MM.1S (cell line): ENCODE results near the gene NOB1.

ENCODE experiments used
- DNase-seq: peaks from one replicate; pipeline ENCODE4 v3.0.0-alpha.2; 2015
- H2AFZ ChIP-seq: fragments of 300-600 bp; sonication (generic); 2 replicates; pipeline ENCODE4 v1.6.0; 2016; ENCODE audit warnings: antibody characterized with exemption, low read length
- H3F3A ChIP-seq: fragments of 300-600 bp; sonication (generic); 2 replicates; pipeline ENCODE4 v1.6.1; 2016; ENCODE audit warnings: mild to moderate bottlenecking, antibody characterized with exemption, low read length, moderate library complexity, mixed read lengths; ENCODE audit not compliant: insufficient read depth
- H3K27ac ChIP-seq: fragments of 300-600 bp; sonication (generic); 2 replicates; pipeline ENCODE4 v1.5.1; 2016; ENCODE audit warnings: mild to moderate bottlenecking, low read length
- H3K27me3 ChIP-seq: fragments of 300-600 bp; sonication (generic); replicated peaks from 2 replicates; pipeline ENCODE4 v1.6.0; 2016; ENCODE audit warnings: low read length; ENCODE audit not compliant: insufficient read depth
- H3K36me3 ChIP-seq: fragments of 300-600 bp; sonication (generic); replicated peaks from 2 replicates; pipeline ENCODE4 v1.6.1; 2016; ENCODE audit warnings: mild to moderate bottlenecking, low read length, mixed read lengths; ENCODE audit not compliant: insufficient read depth
- H3K4me1 ChIP-seq: fragments of 300-600 bp; sonication (generic); 2 replicates; pipeline ENCODE4 v1.6.1; 2016; ENCODE audit warnings: low read length, mixed read lengths
- H3K4me2 ChIP-seq: fragments of 300-600 bp; sonication (generic); 2 replicates; pipeline ENCODE4 v1.6.0; 2016; ENCODE audit warnings: low read depth, low read length
- H3K4me3 ChIP-seq: fragments of 300-600 bp; sonication (generic); 2 replicates; pipeline ENCODE4 v1.5.1; 2016; ENCODE audit warnings: low read length, mixed read lengths
- H3K79me2 ChIP-seq: fragments of 300-600 bp; sonication (generic); 2 replicates; pipeline ENCODE4 v1.6.1; 2016; ENCODE audit warnings: mixed run types, low read length, mixed read lengths
- H3K9ac ChIP-seq: fragments of 300-600 bp; sonication (generic); 2 replicates; pipeline ENCODE4 v1.6.1; 2016; ENCODE audit warnings: low read length, mixed read lengths
- H3K9me2 ChIP-seq: fragments of 300-600 bp; sonication (generic); replicated peaks from 2 replicates; pipeline ENCODE4 v1.6.1; 2016; ENCODE audit warnings: mild to moderate bottlenecking, low read length, mixed read lengths; ENCODE audit not compliant: insufficient read depth
- H3K9me3 ChIP-seq: fragments of 300-600 bp; sonication (generic); replicated peaks from 2 replicates; pipeline ENCODE4 v1.6.1; 2016; ENCODE audit warnings: mild to moderate bottlenecking, low read length, mixed read lengths; ENCODE audit not compliant: insufficient read depth
- H4K20me1 ChIP-seq: fragments of 300-600 bp; sonication (generic); 2 replicates; pipeline ENCODE4 v1.6.1; 2016; ENCODE audit warnings: mild to moderate bottlenecking, low read length, moderate library complexity, mixed read lengths; ENCODE audit not compliant: insufficient read depth
- EZH2 ChIP-seq: fragments of 300-600 bp; sonication (generic); optimal IDR thresholded peaks from 2 replicates; pipeline ENCODE3; 2017; ENCODE audit warnings: low read depth, mild to moderate bottlenecking, antibody characterized with exemption, low read length, mixed read lengths
- EZH2phosphoT487 ChIP-seq: fragments of 300-600 bp; sonication (generic); IDR thresholded peaks from 2 replicates; pipeline ENCODE4 v1.6.1; 2018; ENCODE audit warnings: antibody characterized with exemption, low read length
- TF ChIP-seq, protein P1 (sequence below): fragments of 300-600 bp; sonication (generic); IDR thresholded peaks from 2 replicates; pipeline ENCODE4 v1.5.1; 2016; ENCODE audit warnings: antibody characterized with exemption, low read length, mixed read lengths

The NOB1 gene

GRCh38 chr16:69767459-69768229 lies 12.9 kb upstream of the NOB1 start:
- Histone ChIP-seq H3K36me3 (no peaks in the 10 kb centered on the region), H3K27me3 (no peaks in the 10 kb centered on the region), H3K9me2 (no peaks in the 10 kb centered on the region), H3K27ac (no peak overlapping the region), H3K9ac (no peak overlapping the region), H3K79me2 (peaks cover 99% of the 10 kb centered on the region), H3K4me2 (no peak overlapping the region), H3K4me1 (peaks cover 7% of the 10 kb centered on the region; the same call in 1 of the 2 replicates), H2AFZ (no peak overlapping the region), H4K20me1 (peaks cover 7% of the 10 kb centered on the region), H3K4me3 (no peak overlapping the region), H3F3A (peaks cover 9% of the 10 kb centered on the region; the same call in 1 of the 2 replicates), H3K9me3 (no peaks in the 10 kb centered on the region)
- TF ChIP-seq, protein P1, sequence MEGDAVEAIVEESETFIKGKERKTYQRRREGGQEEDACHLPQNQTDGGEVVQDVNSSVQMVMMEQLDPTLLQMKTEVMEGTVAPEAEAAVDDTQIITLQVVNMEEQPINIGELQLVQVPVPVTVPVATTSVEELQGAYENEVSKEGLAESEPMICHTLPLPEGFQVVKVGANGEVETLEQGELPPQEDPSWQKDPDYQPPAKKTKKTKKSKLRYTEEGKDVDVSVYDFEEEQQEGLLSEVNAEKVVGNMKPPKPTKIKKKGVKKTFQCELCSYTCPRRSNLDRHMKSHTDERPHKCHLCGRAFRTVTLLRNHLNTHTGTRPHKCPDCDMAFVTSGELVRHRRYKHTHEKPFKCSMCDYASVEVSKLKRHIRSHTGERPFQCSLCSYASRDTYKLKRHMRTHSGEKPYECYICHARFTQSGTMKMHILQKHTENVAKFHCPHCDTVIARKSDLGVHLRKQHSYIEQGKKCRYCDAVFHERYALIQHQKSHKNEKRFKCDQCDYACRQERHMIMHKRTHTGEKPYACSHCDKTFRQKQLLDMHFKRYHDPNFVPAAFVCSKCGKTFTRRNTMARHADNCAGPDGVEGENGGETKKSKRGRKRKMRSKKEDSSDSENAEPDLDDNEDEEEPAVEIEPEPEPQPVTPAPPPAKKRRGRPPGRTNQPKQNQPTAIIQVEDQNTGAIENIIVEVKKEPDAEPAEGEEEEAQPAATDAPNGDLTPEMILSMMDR: no peak
- TF ChIP-seq EZH2 (no peak), EZH2phosphoT487 (no peak)
- no peak for DNase-seq

GRCh38 chr16:69763599-69763942 lies 8.8 kb upstream of the NOB1 start:
- Histone ChIP-seq H3K9me2 (no peaks in the 10 kb centered on the region), H3F3A (peaks cover 14% of the 10 kb centered on the region; the same call in 1 of the 2 replicates), H3K79me2 (peaks cover 62% of the 10 kb centered on the region), H3K4me1 (peaks cover 13% of the 10 kb centered on the region), H3K4me2 (peak overlapping the region; percentile 70), H4K20me1 (peaks cover under 1% of the 10 kb centered on the region; the same call in 1 of the 2 replicates), H3K9ac (peak overlapping the region; percentile 93; the same call in 1 of the 2 replicates), H3K27ac (peak overlapping the region; percentile 72; the same call in 1 of the 2 replicates), H3K9me3 (no peaks in the 10 kb centered on the region), H3K36me3 (no peaks in the 10 kb centered on the region), H3K4me3 (peak overlapping the region; percentile 95), H2AFZ (no peak overlapping the region), H3K27me3 (no peaks in the 10 kb centered on the region)
- TF ChIP-seq, protein P1: no peak
- TF ChIP-seq EZH2phosphoT487: no peak
- no peak for DNase-seq

GRCh38 chr16:69762814-69763598 lies 8.3 kb upstream of the NOB1 start:
- H4K20me1 ChIP-seq: no peaks in the 10 kb centered on the region
- H3K4me1 ChIP-seq: peaks cover 13% of the 10 kb centered on the region
- H3K9me3 ChIP-seq: no peaks in the 10 kb centered on the region
- no peaks in the 10 kb centered on the region for H3K9me2 ChIP-seq
- H3F3A ChIP-seq: peaks cover 14% of the 10 kb centered on the region; the same call in 1 of the 2 replicates
- H3K4me2 ChIP-seq: peak overlapping the region; percentile 70
- H3K9ac ChIP-seq: peak overlapping the region; percentile 93
- H3K27ac ChIP-seq: peak overlapping the region; percentile 72; the same call in 1 of the 2 replicates
- no peaks in the 10 kb centered on the region for H3K36me3 ChIP-seq
- H3K4me3 ChIP-seq: peak overlapping the region; percentile 95
- peaks cover 57% of the 10 kb centered on the region for H3K79me2 ChIP-seq
- no peak for TF ChIP-seq EZH2
- TF ChIP-seq EZH2phosphoT487: no peak
- TF ChIP-seq, protein P1: no peak
- no peaks in the 10 kb centered on the region for H3K27me3 ChIP-seq
- peak overlapping the region; percentile 71 for H2AFZ ChIP-seq
- peak; percentile 43 for DNase-seq
